Stimulated activated effector memory CD8-positive, alpha-beta T cell treated with anti-CD3 and anti-CD28 coated beads, Interleukin-12 subunit alpha, Interleukin-12 subunit beta, amount 100 ng/mL, for 72 hours (primary cell): Measurements from ENCODE around the gene CNDP2.

ENCODE experiments used
- ATAC-seq: fragments of 150-1000 bp; cut with Tn5 transposase; 2 replicates; pipeline ENCODE4 v1.10.0; 2021
- DNase-seq, 2 donors: peaks; one replicate each; pipeline ENCODE4 v3.0.0; 2021 to 2022; ENCODE audit warnings: low spot score in 2 of 2
- H3K27ac Mint-ChIP-seq: one replicate; pipeline ENCODE4 v1.8.0; 2022; ENCODE audit warnings: mild to moderate bottlenecking, mixed read lengths
- H3K36me3 Mint-ChIP-seq: one replicate; pipeline ENCODE4 v1.8.0; 2022; ENCODE audit warnings: mild to moderate bottlenecking, mixed read lengths
- H3K4me1 Mint-ChIP-seq: one replicate; pipeline ENCODE4 v1.8.0; 2022; ENCODE audit warnings: mixed read lengths
- H3K4me3 Mint-ChIP-seq: one replicate; pipeline ENCODE4 v1.8.0; 2022; ENCODE audit warnings: mild to moderate bottlenecking, mixed read lengths
- H3K9me3 Mint-ChIP-seq: one replicate; pipeline ENCODE4 v1.8.0; 2022; ENCODE audit warnings: mixed read lengths

Gene CNDP2

GRCh38 chr18:74459889-74460288 lies 36.3 kb upstream of the CNDP2 start:
- no peak for DNase-seq
- Mint-ChIP-seq H3K36me3 (no peaks in the 10 kb centered on the region), H3K9me3 (no peaks in the 10 kb centered on the region), H3K27ac (no peak overlapping the region), H3K4me1 (peaks cover 9% of the 10 kb centered on the region), H3K4me3 (no peak overlapping the region)
- ATAC-seq, result no peak

- H3K27ac Mint-ChIP-seq, result no peak overlapping the region
- DNase-seq (no peak), ATAC-seq (no peak)
- H3K4me3 Mint-ChIP-seq, result no peak overlapping the region
- no peaks in the 10 kb centered on the region for H3K36me3 Mint-ChIP-seq
- H3K9me3 Mint-ChIP-seq, result no peaks in the 10 kb centered on the region
- H3K4me1 Mint-ChIP-seq, result peaks cover 9% of the 10 kb centered on the region
Measured at GRCh38 chr18:74460825-74461224, 35.3 kb upstream of the CNDP2 start.

- Mint-ChIP-seq H3K4me3 (no peak overlapping the region), H3K27ac (no peak overlapping the region), H3K36me3 (no peaks in the 10 kb centered on the region), H3K4me1 (no peaks in the 10 kb centered on the region), H3K9me3 (no peaks in the 10 kb centered on the region)
- ATAC-seq, result no peak
- no peak for DNase-seq
Measured at GRCh38 chr18:74463254-74463653, 32.9 kb upstream of the CNDP2 start.

- Mint-ChIP-seq H3K9me3 (no peaks in the 10 kb centered on the region), H3K4me1 (no peaks in the 10 kb centered on the region), H3K36me3 (no peaks in the 10 kb centered on the region), H3K27ac (no peak overlapping the region), H3K4me3 (no peak overlapping the region)
- ATAC-seq (no peak), DNase-seq (no peak)
Measured at GRCh38 chr18:74463983-74464382, 32.2 kb upstream of the CNDP2 start.

- H3K4me1 Mint-ChIP-seq, result no peaks in the 10 kb centered on the region
- no peaks in the 10 kb centered on the region for H3K36me3 Mint-ChIP-seq
- ATAC-seq (no peak), DNase-seq (no peak)
- H3K9me3 Mint-ChIP-seq, result peaks cover 9% of the 10 kb centered on the region
- no peak overlapping the region for H3K27ac Mint-ChIP-seq
- H3K4me3 Mint-ChIP-seq, result no peak overlapping the region
Measured at GRCh38 chr18:74465775-74466174, 30.4 kb upstream of the CNDP2 start.

GRCh38 chr18:74468547-74469061 lies 27.6 kb upstream of the CNDP2 start:
- no peak overlapping the region for H3K4me3 Mint-ChIP-seq
- H3K4me1 Mint-ChIP-seq, result no peaks in the 10 kb centered on the region
- ATAC-seq (no peak), DNase-seq (no peak)
- peaks cover 11% of the 10 kb centered on the region for H3K9me3 Mint-ChIP-seq
- H3K36me3 Mint-ChIP-seq, result no peaks in the 10 kb centered on the region
- no peak overlapping the region for H3K27ac Mint-ChIP-seq

- Mint-ChIP-seq H3K27ac (no peak overlapping the region), H3K36me3 (no peaks in the 10 kb centered on the region), H3K9me3 (peaks cover 11% of the 10 kb centered on the region), H3K4me1 (peaks cover under 1% of the 10 kb centered on the region), H3K4me3 (no peak overlapping the region)
- DNase-seq (no peak), ATAC-seq (no peak)
Measured at GRCh38 chr18:74472312-74472711, 23.9 kb upstream of the CNDP2 start.

GRCh38 chr18:74473976-74474640 lies 22.1 kb upstream of the CNDP2 start:
- Mint-ChIP-seq H3K4me1 (peaks cover 8% of the 10 kb centered on the region), H3K9me3 (peaks cover 11% of the 10 kb centered on the region), H3K36me3 (no peaks in the 10 kb centered on the region), H3K27ac (no peak overlapping the region), H3K4me3 (no peak overlapping the region)
- DNase-seq, result no peak
- no peak for ATAC-seq

GRCh38 chr18:74476140-74476539 lies 20.0 kb upstream of the CNDP2 start:
- DNase-seq (no peak), ATAC-seq (no peak)
- peaks cover 8% of the 10 kb centered on the region for H3K4me1 Mint-ChIP-seq
- no peaks in the 10 kb centered on the region for H3K36me3 Mint-ChIP-seq
- no peak overlapping the region for H3K27ac Mint-ChIP-seq
- no peaks in the 10 kb centered on the region for H3K9me3 Mint-ChIP-seq
- H3K4me3 Mint-ChIP-seq, result no peak overlapping the region

- H3K36me3 Mint-ChIP-seq, result no peaks in the 10 kb centered on the region
- peak; percentile 75 for ATAC-seq
- H3K4me1 Mint-ChIP-seq, result peaks cover 8% of the 10 kb centered on the region
- no peaks in the 10 kb centered on the region for H3K9me3 Mint-ChIP-seq
- no peak for DNase-seq
- H3K4me3 Mint-ChIP-seq, result no peak overlapping the region
- no peak overlapping the region for H3K27ac Mint-ChIP-seq
Measured at GRCh38 chr18:74477771-74478170, 18.4 kb upstream of the CNDP2 start.

GRCh38 chr18:74478316-74478715 lies 17.8 kb upstream of the CNDP2 start:
- H3K9me3 Mint-ChIP-seq, result no peaks in the 10 kb centered on the region
- H3K27ac Mint-ChIP-seq, result no peak overlapping the region
- peaks cover 8% of the 10 kb centered on the region for H3K4me1 Mint-ChIP-seq
- DNase-seq, result no peak
- no peak for ATAC-seq
- no peaks in the 10 kb centered on the region for H3K36me3 Mint-ChIP-seq
- H3K4me3 Mint-ChIP-seq, result no peak overlapping the region

- H3K4me3 Mint-ChIP-seq, result no peak overlapping the region
- no peak for ATAC-seq
Measured at GRCh38 chr18:74478880-74479279, 17.3 kb upstream of the CNDP2 start.

GRCh38 chr18:74479486-74480148 lies 16.5 kb upstream of the CNDP2 start:
- Mint-ChIP-seq H3K4me1 (peaks cover 9% of the 10 kb centered on the region), H3K4me3 (no peak overlapping the region), H3K27ac (no peak overlapping the region), H3K9me3 (no peaks in the 10 kb centered on the region), H3K36me3 (no peaks in the 10 kb centered on the region)
- DNase-seq, result no peak
- no peak for ATAC-seq

More at GRCh38 chr18:74478880-74479279, 17.3 kb upstream of the CNDP2 start:
- Mint-ChIP-seq H3K36me3 (no peaks in the 10 kb centered on the region), H3K27ac (no peak overlapping the region), H3K9me3 (no peaks in the 10 kb centered on the region), H3K4me1 (peaks cover 8% of the 10 kb centered on the region)
- DNase-seq, result no peak

GRCh38 chr18:74480149-74480651 lies 16.0 kb upstream of the CNDP2 start:
- H3K4me3 Mint-ChIP-seq, result no peak overlapping the region
- H3K27ac Mint-ChIP-seq, result no peak overlapping the region
- H3K36me3 Mint-ChIP-seq, result no peaks in the 10 kb centered on the region
- H3K9me3 Mint-ChIP-seq, result no peaks in the 10 kb centered on the region
- ATAC-seq (no peak), DNase-seq (no peak)
- H3K4me1 Mint-ChIP-seq, result peaks cover 13% of the 10 kb centered on the region

GRCh38 chr18:74482697-74483096 lies 13.5 kb upstream of the CNDP2 start:
- no peaks in the 10 kb centered on the region for H3K9me3 Mint-ChIP-seq
- no peak for DNase-seq
- no peaks in the 10 kb centered on the region for H3K36me3 Mint-ChIP-seq
- peaks cover 9% of the 10 kb centered on the region for H3K4me1 Mint-ChIP-seq
- no peak overlapping the region for H3K4me3 Mint-ChIP-seq
- no peak overlapping the region for H3K27ac Mint-ChIP-seq
- no peak for ATAC-seq
